Smooth muscle cell of the brain vasculature (primary cell): ENCODE data around the gene CTNNA2.

Experiments
- DNase-seq: peaks from one replicate; pipeline ENCODE4 v3.0.0-alpha.2; 2012; ENCODE audit warnings: low read depth, low spot score

CTNNA2 gene

DNA sequence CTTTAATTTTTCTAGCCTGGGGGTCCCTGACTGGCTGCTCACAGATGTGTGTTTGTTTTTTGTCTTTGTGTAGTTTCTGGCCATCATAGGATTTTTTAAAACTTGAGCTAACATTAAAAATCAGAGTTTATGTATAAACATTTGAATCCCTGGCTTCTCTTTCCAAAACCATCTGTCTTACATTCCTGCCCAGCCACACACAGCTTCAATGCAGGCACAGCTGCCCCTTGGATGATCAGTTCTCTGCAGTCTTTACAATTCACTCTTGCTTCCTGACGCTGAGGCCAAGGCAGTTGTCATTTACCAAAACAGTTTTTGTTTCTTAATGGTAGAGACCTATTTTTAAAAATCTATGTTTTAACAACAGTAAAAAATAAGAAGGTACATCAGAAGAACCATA is 960.9 kb downstream of the CTNNA2 start:
- no peak for DNase-seq

DNA sequence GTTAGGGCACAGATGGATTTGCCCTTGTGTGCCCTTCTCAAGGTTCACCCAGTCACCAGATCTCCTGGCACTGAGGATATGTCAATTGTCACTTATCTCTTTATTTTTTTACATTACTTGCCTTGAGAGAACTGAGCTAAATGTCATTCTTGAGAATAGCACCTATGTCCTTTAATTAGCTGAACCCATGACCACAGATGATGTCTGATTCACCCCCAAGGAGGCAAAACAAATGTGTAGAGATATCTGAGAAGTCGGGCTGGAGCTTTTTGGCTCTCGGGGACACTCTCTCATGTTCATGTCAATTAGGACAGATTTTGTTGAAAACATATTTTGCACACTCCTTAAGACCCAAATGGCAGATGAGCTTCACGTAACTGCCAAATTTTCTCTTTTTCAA is 963.1 kb downstream of the CTNNA2 start:
- no peak for DNase-seq

DNA sequence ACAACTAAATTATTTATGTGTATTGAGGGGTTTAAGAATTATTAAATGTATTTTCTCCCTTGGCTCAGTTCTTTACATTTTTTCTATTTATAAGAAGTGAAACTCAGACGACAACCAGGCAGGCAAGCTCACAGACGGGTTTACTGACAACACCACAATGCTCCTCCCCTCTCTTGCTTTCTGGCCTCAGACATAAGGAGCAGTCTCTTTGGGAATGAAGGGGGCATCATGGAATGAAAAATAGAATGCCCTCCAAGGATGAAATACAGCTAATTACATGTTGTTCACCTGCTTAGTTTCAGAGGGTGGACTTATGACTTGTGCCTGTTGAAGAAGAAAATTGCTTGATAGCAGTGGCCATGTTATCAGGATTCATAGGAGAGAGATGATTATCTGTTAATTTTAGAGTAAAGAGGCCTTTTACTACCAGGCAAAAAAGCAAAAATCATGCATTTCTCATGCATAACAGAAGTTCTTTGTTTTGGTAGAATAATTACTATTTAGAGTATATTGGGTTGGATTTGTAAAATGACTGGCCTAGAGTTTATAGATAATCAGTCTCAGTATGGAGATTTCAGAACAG is 963.8 kb downstream of the CTNNA2 start:
- no peak for DNase-seq

DNA sequence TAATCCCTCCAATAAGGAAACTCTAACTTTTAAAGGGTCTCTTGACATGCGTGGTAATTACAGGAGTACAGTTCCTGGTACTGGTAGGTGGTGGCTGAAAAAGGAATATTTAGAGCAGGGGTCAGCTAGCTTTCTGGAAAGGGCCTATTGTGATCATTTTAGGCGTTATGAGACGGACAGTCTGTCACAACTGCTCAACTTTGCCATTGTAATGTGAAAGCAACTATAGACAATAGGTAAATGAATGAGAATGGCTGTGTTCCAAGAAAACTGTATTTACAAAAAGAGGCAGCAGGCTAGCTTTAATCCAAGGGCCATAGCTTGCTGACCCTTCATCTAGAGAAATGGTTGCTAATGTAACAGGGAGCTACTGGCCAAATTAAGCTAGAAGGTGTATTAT is 969.4 kb downstream of the CTNNA2 start:
- DNase-seq = no peak

DNA sequence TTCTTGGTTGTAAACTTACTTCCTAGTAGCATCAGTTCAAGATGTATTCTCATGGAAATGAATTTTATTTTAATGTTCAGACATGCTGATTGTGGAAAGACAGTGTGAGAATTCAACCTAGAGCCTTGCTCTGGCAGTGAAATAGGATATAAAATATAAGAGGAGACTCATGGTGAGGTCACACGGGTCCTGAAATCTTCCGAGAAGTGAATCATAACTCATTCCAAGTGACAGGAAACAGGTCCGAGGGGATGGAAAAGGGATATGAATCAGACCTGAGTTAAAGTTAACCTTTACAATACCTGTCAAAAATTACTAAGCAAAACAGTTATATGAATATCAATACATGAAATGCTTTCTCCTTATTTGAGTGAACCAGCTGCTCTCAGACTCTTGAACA is 976.9 kb downstream of the CTNNA2 start:
- no peak for DNase-seq

DNA sequence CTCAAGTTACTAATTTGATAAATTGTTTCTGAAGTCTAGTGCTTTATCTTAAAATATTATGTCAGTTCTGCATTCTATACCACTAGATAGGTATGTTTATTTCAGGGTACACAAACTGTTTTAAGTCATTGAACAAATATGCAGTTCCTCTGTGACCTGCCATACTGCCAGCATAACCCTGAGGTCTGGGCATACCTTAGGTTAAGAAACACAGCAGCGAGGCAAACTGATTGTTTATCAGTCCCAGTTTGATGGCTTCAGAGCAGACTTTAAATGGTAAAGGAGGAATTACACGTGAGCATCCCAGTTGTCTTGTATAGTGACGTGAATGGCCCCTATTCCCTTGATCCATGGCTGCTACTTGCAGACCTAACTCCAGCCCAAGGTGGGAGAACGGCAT is 978.1 kb downstream of the CTNNA2 start:
- no peak for DNase-seq

DNA sequence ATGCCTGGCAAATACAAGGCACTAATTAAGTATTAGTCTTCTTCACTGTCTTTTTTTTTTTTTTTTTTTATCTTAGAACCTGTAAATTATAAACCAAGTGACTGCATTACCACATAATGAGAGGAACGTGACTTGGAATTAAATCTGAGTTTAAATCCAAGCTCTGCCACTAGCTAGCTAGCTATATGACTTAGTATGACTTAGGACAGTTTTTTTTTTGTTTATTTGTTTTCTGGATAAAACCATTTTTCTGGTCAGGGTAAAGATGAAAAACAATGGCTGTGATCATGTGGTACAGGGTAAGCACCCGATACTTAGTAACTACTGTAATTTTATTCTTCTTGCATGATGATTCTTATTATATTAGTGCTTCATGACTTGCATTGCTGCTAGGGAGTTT is 983.5 kb downstream of the CTNNA2 start:
- DNase-seq = no peak

DNA sequence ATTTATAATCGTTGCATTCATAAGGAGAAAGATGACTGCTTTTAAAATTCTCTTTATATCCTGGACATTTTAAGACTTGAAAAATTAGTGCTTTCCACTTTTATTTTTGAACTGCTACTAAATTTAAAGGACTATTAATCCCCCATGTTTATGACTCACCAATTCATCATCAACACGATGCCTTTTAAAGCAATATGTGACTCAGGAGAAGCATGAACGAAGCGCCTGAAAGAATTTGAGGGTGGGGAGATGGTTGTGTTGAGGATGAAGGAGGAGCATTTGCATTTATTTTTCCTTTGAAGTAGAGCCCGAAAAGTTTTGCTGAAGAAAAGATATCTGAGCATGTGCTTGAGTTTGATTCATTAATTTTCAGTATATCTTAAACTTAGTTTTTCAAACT is 983.9 kb downstream of the CTNNA2 start:
- no peak for DNase-seq

DNA sequence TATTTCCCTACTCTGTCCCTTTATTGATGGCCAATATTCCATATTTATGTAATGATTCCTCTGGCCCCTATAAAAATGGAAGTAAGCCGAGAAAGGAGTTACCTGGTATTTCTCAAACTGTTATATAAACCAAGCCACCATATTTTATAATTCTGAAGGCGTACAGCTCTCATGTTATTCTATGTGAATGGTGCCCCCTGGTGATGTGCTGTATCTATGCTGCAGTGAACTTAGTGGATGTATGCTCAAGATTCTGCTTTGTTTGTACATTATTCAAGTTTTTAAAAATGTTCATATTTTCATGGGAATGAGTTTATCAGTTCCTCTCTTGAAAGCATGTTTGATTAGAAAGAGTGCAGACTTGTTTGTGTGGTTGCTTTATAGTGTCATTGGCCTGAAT is 986.2 kb downstream of the CTNNA2 start:
- no peak for DNase-seq

DNA sequence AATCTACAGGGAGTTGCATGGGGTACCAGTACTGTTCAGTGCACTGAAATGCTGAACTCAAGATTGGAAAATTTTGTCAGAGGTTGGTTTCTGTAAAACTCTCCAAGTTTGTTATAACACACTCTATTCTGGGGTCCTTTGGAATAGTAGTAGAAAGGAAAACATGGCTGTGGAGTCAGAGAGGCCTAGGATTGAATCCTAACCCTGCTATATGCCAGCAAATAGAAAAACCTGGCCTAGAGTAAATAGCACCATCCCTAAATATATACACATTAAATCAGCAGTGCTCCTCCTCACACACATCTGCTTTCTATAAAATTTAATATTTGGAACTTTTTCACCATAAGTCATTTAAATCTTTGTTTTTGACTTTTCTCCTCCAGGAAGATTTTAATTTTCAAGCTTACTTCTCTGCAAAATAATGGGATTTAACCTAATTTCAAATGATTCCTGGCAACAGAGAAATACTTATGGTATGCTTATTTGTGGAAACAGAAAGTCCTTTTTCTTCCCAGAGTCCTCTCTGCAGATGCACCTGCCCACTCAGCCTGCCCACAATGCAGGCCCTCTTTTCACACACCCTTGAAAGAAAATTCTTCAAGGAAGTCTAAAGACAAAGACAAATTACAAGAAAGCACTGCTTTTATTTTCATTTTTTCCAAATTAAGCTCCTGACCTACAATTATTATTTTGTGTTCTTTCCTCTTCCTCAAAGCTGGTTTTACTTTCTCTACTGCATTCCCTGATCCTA is 989.2 kb downstream of the CTNNA2 start:
- no peak for DNase-seq

DNA sequence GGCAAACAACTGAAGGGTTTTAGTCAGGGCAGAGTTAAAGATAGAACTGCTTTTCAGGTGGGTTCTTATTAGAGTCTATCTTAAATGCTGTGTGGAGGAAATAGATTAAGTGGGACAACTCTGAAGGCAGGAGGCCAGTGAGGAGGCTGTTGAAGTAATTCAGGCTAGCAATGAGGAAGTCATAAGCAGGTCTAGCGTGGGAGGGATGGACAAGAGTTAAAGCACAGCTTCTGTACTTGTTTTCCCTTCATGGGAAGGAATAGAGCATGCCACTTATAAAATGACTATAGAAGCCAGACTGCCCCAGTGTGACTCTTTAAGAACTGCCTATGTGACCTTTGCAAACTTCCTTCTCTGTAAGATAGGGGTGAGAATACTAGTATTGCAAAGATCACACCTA is 993.7 kb downstream of the CTNNA2 start:
- DNase-seq = no peak

DNA sequence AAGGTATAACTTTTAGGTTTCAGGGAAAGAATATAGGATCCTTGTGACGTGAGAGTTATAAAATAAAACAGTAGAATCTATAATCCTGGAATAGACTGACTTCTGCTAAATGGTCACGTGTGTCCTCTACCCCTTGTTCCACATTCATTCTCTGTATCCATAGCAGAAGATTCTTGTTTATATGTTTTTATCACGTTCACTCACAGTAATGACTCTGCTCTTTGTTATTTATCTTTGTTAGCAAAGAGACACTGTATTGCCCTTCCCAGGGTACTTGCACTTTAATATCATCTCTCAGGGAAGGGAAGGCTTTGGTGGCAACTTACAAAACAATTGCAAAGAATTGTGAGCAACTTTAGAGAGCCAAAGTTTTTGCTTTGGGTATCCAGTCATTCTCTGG is 997.9 kb downstream of the CTNNA2 start:
- DNase-seq = no peak

DNA sequence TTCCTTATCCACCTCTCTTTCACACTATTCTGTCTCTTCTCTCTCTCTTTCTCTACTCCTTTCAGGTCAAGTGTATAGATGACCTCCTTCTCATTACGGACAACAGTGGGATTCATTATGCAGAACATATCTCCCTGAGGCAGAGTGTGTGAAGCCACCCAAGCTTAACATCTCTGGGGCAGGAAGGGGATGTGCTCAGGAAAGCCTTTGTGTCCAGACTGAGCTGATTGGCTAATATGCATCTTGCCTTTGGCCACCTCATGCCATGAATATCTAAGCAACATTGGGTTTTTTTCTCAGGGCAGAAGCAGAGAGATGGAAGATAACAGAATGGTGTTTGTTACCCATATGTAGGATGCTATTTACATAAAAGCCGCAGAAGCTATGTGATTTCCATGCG is 1003.1 kb downstream of the CTNNA2 start:
- no peak for DNase-seq

DNA sequence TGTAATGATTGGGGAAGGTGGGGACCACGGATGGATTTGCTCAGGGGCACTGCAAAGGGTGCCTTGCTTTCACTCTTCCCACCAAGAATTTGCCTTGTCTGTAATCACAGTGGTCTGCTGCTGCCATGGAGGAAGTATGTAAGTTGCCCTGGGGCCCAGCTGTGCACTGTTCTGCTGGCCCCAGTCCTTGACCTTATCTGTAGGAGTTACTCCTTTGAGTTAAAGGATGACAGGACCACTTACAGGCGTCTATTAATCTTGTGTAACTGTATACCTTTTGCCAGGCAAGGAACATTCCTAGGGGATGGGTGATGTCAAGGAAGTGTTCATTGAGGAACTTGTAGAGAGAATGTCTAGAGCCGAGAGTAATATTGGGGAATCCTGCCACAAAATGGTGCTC is 1004.5 kb downstream of the CTNNA2 start:
- DNase-seq = no peak

DNA sequence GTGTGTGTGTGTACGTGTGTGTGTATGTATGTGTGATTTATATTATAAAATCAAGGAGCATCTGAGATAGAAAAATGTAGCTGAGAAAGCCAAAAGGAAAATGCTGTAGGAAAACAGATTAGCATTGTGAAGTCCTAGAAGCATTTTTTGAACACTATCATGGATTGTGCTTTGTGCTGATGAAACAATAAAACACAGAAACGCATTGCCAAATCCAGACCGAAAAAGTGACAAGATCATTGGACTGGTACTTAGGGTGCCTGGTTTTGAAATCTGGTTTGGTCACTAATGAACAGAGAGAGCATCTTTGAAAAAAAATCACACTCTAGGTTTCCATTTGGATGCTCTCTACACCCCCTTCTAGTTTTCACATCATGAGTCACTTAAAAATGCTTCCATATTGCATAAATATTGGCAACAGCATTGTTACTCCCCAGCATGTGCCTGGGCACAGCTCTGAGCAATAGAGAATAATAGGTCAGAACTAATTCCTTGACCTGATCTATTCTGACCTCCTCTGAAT is 1006.3 kb downstream of the CTNNA2 start:
- no peak for DNase-seq

DNA sequence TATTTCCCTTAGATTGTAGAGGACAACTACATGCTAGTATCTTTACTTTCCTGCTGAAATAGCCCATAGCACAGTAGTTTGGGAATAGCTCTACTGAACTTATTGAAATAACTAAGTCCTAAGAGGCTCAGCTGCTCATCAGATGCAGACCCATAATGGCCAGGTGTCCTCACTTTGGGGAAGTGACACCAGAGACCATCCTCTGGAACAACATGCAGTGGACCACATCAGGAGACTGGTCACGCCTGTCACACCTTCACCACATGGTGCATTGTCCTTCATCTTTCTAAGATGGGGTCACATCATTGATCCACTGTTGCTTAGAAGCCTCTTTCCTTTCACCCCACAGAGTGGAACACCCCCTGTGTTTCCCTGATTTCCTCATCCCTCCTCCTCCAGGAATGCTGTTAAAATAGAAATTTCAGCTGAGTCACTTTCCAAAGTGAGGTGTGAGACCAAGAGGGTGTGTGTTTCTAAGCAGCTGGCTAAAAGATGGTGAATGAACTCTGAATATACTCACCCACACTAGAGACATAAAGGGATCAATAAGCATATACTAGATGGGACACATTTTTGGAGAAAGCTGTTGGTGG is 1006.9 kb downstream of the CTNNA2 start:
- no peak for DNase-seq

DNA sequence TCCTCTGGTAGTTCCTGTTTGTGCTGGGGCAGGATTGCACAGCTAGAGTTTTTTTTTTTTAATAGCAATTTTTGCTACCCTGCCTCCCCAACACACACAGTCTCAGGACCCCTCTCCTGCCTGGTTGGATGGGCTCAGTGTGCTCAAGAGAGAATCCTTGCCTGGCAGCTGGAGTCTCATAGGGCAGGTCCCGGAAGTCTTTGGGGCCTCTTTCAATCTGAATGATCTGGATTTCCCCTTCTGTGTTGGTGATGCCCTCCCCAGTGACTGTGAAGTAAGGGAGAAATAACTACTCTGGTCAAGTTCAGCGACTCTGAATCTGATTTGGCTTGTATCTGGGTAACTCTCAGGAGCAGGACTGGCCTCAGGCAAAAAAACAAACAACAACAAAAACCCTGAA is 1012.3 kb downstream of the CTNNA2 start:
- DNase-seq = no peak

DNA sequence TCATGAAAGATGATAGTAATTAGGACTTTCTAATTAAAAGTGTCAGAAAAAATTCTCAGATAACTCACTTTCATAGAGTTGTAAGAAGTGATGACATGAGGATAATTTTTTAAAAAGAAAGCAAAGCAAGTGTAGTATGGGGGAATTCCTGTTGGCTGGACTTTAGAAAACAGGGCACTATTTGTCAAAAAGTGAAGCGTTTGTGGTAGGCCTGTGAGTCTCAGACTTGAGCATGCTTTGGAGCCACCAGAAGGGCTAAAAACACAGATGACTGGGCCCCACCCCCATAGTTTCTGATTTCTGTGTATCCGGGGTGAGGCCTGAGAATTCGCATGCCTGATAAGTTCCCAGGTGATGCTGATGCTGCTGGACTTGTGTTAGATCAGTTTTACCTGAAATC is 1014.3 kb downstream of the CTNNA2 start:
- no peak for DNase-seq

DNA sequence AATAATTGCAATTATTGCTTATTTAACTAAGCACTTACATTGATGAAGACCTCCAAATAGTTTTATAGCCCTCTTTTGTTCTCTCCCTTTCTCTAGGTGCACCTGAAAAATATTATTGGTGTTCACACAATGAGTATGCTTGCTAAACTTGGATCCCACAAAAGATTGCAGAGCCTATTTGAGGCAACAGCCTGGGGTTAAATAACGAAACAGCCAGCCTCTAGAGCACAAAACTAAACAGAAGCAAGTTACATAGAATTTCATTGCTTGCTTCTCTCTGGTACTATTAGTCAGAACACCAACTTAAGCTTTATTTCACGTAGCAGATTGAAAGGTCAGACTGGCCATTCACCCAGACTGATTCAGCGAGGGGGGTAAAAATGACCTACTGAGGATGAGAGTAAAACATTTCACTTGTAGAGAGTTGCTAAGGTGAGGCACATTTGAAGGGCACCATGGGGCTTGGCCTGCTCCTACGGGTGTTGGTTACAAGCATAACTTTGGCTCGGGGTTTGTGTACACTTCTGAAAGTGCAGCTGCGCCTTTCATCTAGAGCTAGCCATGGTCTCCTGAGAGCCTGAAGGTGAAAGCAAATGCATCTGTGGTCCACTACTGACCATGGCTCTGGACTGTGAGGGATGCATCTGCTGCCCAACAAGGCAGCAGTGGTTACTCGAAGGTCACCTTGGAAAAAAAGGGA is 1016.8 kb downstream of the CTNNA2 start:
- no peak for DNase-seq

DNA sequence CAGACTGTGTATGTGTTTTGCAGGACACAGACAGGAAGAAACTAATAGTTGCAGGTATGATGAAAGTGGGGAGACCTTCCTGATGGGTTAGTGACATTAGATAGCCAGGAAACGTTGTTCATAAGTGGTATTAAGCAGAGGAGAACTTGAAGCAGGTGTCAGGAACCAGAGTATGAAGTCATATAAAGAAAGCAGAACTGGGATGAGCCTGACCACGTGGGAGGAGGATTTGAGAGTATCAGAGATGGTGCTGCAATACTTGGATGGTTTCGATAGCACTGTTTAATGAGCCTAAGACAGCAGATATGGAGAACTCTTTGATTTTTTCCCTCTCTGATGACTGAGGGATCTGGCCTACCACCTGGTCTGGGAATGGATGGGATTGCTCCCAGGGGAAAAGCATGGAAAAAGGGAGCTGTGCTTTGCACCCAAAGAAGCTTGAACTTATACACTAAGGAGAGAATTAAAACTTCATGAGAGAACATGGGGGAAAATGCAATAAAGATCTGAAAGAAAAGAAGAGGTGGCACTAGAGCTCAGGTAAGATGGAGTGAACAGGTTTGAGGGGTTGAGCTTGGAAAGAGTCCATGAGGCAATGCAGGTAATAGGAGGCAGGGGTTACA is 1017.7 kb downstream of the CTNNA2 start:
- no peak for DNase-seq

DNA sequence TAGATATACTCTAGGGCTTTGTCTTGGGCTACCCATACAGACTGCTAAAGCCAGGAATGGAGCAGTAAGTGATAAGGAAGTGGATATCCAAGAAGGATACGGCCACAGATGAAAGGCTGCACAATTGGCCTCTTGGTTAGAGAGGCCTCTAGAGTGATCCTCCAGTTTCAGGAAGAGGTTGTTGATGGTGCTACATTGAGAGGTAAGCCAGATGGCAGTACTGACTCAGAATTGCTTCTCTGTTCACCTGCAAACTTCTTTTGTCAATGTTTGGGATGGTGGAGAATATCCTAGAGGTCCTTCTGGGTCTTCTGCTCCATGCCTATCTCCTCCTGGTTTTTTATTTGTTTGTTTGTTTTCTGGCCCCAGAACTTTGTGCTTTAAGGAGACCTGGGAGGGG is 1018.5 kb downstream of the CTNNA2 start:
- DNase-seq = no peak
